Breast epithelium (tissue), 4 donors: Measurements from ENCODE around the gene KLHL26. TPM values are rescaled to one million over a fixed set of nuclear protein-coding genes. Genes with fewer than 3 reads are reported as not detected.
"Not testable (repeated sequence)": the region's sequence is repeated elsewhere in the genome, so short reads cannot be mapped to it uniquely, and the experiment has no call there.

Experiments
- DNase-seq, 2 donors: peaks; one replicate each; pipeline ENCODE4 v3.0.0-alpha.2; 2019; ENCODE audit warnings: low spot score in 2 of 2
- H3K27ac ChIP-seq, 2 donors: fragments of 200-600 bp; sonication (generic) in 1 of 2; one replicate each; pipeline ENCODE4 v1.5.1; 2016 to 2019; ENCODE audit warnings: mild to moderate bottlenecking in 1 of 2
- H3K27me3 ChIP-seq, 2 donors: fragments of 200-600 bp; sonication (generic) in 1 of 2; one replicate each; pipeline versions ENCODE4 v1.5.1 to v1.6.0; 2017 to 2019; ENCODE audit warnings: control low read depth in 1 of 2, mild to moderate bottlenecking in 1 of 2
- H3K36me3 ChIP-seq: fragments of 200-600 bp; one replicate; pipeline ENCODE4 v1.5.1; 2019
- H3K4me1 ChIP-seq, 2 donors: fragments of 200-600 bp; sonication (generic); one replicate each; pipeline ENCODE4 v1.5.1; 2016 to 2019; ENCODE audit warnings: control low read depth in 1 of 2
- H3K4me3 ChIP-seq, 3 donors: fragments of 200-600 bp; sonication (generic); 1 replicate in 2 of 3; 2 replicates in 1 of 3; pipeline ENCODE4 v1.5.1; 2016 to 2019; ENCODE audit warnings: mild to moderate bottlenecking in 3 of 3, moderate library complexity in 2 of 3
- H3K9me3 ChIP-seq, 2 donors: fragments of 200-600 bp; sonication (generic) in 1 of 2; one replicate each; pipeline ENCODE4 v1.5.1; 2016 to 2019; ENCODE audit warnings: control low read depth in 1 of 2
- POLR2A ChIP-seq: fragments of 450-650 bp; IDR thresholded peaks from one replicate; pipeline ENCODE4 v1.6.1; 2016; ENCODE audit warnings: antibody characterized with exemption, mild to moderate bottlenecking, moderate library complexity
- POLR2AphosphoS5 ChIP-seq, 3 donors: sonication (generic); formaldehyde crosslinking; IDR thresholded peaks; one replicate each; pipeline ENCODE4 v1.6.1; 2017; ENCODE audit warnings: antibody characterized with exemption in 3 of 3
- intact Hi-C: fragments of 100-400 bp; cut with DNase I; formaldehyde crosslinking; loops from one replicate; pipeline ENCODE4 v1.15.1; 2023; ENCODE audit warnings: low total_unique reads
- total RNA-seq, 3 donors: library from RNA; depleted of rRNA; stranded (reverse); fragments of >200 nt; gene quantifications; one replicate each; pipeline ENCODE4 v1.1.0, GENCODE V29; 2016
- TF ChIP-seq, protein P1 (sequence below), 3 donors: fragments of 450-650 bp; IDR thresholded peaks; one replicate each; pipeline ENCODE4 v1.5.1; 2016 to 2017; ENCODE audit warnings: antibody characterized with exemption in 3 of 3, mild to moderate bottlenecking in 3 of 3, moderate library complexity in 3 of 3

Gene KLHL26
- total RNA-seq, 3 donors from 2014 or later = 7.0 to 18.1 (median 14.7) TPM

- H3K4me3 ChIP-seq = peak overlapping the region; percentile 64 to 93 (median 87)
- peak overlapping the region; percentile 72 to 92 for H3K27ac ChIP-seq
- H3K36me3 ChIP-seq = no peaks in the 10 kb centered on the region
- intact Hi-C loops = loop anchor here (10.0 kb wide), 1 partner anchor 275 kb away; no protein-coding TSS in a partner anchor
- H3K9me3 ChIP-seq = no peaks in the 10 kb centered on the region
- H3K4me1 ChIP-seq = peaks cover 2 to 17% of the 10 kb centered on the region in 2 donors
- peak; percentile 61 to 70 for DNase-seq
- no peaks in the 10 kb centered on the region for H3K27me3 ChIP-seq
- TF ChIP-seq, protein P1, sequence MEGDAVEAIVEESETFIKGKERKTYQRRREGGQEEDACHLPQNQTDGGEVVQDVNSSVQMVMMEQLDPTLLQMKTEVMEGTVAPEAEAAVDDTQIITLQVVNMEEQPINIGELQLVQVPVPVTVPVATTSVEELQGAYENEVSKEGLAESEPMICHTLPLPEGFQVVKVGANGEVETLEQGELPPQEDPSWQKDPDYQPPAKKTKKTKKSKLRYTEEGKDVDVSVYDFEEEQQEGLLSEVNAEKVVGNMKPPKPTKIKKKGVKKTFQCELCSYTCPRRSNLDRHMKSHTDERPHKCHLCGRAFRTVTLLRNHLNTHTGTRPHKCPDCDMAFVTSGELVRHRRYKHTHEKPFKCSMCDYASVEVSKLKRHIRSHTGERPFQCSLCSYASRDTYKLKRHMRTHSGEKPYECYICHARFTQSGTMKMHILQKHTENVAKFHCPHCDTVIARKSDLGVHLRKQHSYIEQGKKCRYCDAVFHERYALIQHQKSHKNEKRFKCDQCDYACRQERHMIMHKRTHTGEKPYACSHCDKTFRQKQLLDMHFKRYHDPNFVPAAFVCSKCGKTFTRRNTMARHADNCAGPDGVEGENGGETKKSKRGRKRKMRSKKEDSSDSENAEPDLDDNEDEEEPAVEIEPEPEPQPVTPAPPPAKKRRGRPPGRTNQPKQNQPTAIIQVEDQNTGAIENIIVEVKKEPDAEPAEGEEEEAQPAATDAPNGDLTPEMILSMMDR (IDR thresholded peaks at IDR 0.05) = peak in 1 of 3 donors; percentile 41
- TF ChIP-seq POLR2AphosphoS5 (IDR thresholded peaks at IDR 0.05) = peak in 1 of 3 donors; percentile 24
- no peak for TF ChIP-seq POLR2A
Observed at GRCh38 chr19:18589380-18590272, 47.2 kb upstream of the KLHL26 start.

DNA sequence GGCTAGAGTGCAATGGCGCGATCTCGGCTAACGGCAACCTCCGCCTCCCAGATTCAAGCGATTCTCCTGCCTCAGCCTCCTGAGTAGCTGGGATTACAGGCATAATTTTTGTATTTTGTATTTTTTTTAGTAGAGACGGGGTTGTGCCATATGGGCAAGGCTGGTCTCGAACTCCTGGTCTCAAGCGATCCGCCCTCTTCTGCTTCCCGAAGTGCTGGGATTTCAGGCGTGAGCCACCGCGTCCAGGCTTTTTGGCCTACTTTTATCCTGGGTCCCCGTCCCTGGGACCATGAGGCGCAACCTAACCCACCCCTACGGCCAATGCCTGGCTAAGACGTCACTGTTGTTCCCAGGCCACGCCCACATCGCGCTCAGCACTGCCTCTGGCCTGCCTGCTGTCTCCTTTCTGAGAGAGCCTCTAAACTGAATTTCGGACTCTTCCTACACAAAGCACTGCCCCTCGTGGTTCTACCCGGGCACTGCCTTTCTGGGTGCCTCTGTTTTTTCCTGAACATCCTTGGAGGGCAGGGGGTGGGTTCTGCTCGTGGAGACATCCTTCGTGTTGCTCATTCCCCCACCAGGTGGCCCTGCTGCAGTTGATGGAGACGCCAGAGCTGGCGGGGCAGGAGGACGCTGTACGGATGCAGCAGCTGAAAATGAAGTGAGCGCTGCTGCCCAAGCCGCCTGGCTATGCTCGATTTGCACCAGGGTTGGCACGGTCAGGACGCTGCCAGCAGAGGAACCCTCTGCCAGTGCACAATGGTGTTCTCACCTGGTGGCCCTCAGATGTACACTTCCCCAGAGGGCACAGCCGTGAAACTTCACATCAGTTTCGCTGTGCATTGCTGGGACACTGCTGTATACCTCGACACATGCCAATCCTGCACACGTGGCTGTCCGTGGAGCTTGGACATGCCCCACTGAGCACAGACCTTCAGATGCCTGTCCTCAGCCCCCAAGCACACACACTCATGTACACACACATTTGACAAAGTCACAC, 46.3 kb upstream of the KLHL26 start:
- peak overlapping the region; percentile 58 to 92 for H3K27ac ChIP-seq
- peak in 1 of 2 donors; percentile 82 for DNase-seq
- H3K4me3 ChIP-seq = peak overlapping the region in 2 of 3 donors; percentile 87 to 93
- H3K36me3 ChIP-seq = no peaks in the 10 kb centered on the region
- H3K4me1 ChIP-seq = peaks cover 8 to 19% of the 10 kb centered on the region in 2 donors
- intact Hi-C loops = loop anchor here (10.0 kb wide), 1 partner anchor 274 kb away; no protein-coding TSS in a partner anchor
- no peaks in the 10 kb centered on the region for H3K9me3 ChIP-seq
- no peaks in the 10 kb centered on the region for H3K27me3 ChIP-seq
- TF ChIP-seq, protein P1 (IDR thresholded peaks at IDR 0.05) = peak; percentile 18 to 61 (median 24)
- TF ChIP-seq POLR2AphosphoS5 (IDR thresholded peaks at IDR 0.05) = no peak

GRCh38 chr19:18591735-18592385, 45.0 kb upstream of the KLHL26 start:
- Histone ChIP-seq H3K9me3 (no peaks in the 10 kb centered on the region), H3K27ac (peak overlapping the region in 1 of 2 donors; percentile 64), H3K27me3 (no peaks in the 10 kb centered on the region), H3K4me3 (no peak overlapping the region), H3K36me3 (no peaks in the 10 kb centered on the region), H3K4me1 (peaks cover 8 to 19% of the 10 kb centered on the region in 2 donors)
- no peak for DNase-seq
- no peak for TF ChIP-seq POLR2A
- TF ChIP-seq, protein P1 (IDR thresholded peaks at IDR 0.05) = no peak
- TF ChIP-seq POLR2AphosphoS5 (IDR thresholded peaks at IDR 0.05) = peak in 1 of 3 donors; percentile 10
- intact Hi-C loops = loop anchor here (10.0 kb wide), 1 partner anchor 273 kb away; no protein-coding TSS in a partner anchor

GRCh38 chr19:18592732-18593131, 44.1 kb upstream of the KLHL26 start:
- H3K4me1 ChIP-seq = peaks cover 8 to 19% of the 10 kb centered on the region in 2 donors
- DNase-seq, H3K27ac ChIP-seq, H3K4me3 ChIP-seq, H3K27me3 ChIP-seq, H3K36me3 ChIP-seq, H3K9me3 ChIP-seq: not testable (repeated sequence)
- intact Hi-C loops = loop anchor here (10.0 kb wide), 1 partner anchor 272 kb away; no protein-coding TSS in a partner anchor
